COR-L47 (cell line): ENCODE data around the gene SH2D1B.
"Not testable (repeated sequence)": the region's sequence is repeated elsewhere in the genome, so short reads cannot be mapped to it uniquely, and the experiment has no call there.

Experiments
- DNase-seq: peaks from one replicate; lab custom pipeline; 2025; lab: John Stamatoyannopoulos, UW

The SH2D1B gene

GRCh38 chr1:162361349-162361748 lies 50.6 kb downstream of the SH2D1B start:
- no peak for DNase-seq

GRCh38 chr1:162360874-162361260 lies 51.1 kb downstream of the SH2D1B start:
- no peak for DNase-seq

- no peak for DNase-seq
These were observed 51.6 kb downstream of the SH2D1B start for GRCh38 chr1:162360237-162360873.

DNA sequence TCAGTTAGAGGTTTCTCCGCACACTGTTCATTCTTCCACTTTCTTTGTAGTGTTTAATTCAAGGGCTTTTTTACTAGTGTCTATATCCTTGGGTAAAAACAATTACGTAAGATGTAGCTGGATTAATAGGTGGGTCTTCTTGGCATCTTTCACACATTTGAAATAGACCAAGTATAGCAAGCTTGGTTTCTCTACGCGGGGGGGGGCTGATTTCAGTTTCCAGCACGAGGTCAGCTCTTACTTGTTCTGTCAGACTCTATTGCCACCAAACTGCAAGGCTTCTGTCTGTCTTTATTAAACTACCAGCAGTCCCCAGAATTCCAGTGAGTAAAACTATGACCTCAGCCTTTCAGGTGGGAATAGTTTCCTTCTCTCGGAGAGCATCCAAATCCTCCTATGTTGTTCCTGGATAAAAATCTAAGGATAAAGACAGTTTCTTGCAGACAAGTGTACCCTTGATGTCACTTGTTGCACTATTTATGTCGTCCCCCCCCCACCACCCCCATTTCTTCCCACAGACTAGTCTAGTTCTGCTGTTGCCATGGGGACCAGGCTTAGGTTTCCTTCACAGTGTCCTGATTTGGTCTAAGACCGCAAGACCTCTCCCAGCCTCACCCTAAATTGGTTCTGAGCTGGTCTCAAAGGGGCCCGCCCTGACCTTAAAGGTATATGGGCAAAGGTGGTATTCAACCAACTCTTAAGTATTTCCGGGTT lies 52.3 kb downstream of the SH2D1B start:
- DNase-seq, result no peak

GRCh38 chr1:162358928-162359327 lies 53.0 kb downstream of the SH2D1B start:
- DNase-seq, result no peak

- DNase-seq, result peak; percentile 13
These were observed 54.2 kb downstream of the SH2D1B start for GRCh38 chr1:162357681-162358266.

DNA sequence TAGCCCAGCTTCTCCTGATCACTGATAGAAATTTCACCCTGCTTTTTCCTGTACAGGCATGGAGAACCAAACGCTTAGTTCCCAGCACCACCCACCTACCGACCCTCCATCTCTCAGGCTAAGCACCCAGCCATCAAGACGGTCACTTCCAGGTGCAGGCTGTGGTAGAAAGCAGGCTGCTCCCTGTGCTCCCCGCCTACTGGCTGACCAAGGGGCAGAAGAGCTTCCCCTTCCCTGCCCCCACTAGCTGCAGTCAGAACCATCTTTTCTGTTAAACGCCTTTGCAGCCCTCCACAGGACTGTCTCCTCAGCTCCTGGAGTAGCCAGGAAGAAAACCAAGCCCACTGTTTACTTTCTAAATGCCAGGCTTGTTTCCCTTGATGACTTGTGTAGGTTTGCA lies 58.2 kb downstream of the SH2D1B start:
- no peak for DNase-seq

DNA sequence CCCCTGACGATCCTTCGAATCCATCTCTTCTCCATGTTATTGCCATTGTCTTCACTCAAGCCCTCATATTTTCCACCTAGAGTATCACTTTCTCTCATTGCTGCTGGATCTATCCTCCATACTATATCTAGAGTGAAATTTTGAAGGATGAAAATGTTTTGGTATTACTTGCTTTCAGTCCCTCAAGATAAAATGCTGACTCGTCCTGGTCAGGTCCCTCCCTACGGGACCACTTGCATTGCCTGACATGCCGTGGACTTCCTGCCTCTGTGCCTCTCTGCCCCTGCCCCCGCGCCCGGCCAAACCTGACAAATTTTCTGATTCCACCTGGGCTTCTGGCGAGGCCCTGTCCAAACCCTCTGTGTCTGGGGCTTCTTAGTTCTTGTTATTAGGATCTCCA lies 58.9 kb downstream of the SH2D1B start:
- no peak for DNase-seq

DNA sequence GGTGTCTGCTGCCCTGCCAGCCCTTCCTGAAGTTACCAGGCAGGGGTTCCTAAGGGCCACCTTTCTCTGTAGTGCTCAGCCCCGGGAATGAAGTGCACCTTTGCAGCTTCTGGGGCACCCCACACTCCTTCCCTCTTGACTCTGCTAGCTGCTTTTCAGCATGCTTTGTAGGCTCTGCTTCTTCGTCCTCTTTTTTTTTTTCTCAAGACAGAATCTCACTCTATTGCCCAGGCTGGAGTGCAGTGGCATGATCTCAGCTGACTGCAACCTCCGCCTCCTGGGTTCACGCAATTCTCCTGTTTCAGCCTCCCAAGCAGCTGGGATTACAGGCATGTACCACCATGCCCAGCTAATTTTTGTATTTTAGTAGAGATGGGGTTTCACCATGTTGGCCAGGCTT lies 60.1 kb downstream of the SH2D1B start:
- not testable (repeated sequence) for DNase-seq

DNA sequence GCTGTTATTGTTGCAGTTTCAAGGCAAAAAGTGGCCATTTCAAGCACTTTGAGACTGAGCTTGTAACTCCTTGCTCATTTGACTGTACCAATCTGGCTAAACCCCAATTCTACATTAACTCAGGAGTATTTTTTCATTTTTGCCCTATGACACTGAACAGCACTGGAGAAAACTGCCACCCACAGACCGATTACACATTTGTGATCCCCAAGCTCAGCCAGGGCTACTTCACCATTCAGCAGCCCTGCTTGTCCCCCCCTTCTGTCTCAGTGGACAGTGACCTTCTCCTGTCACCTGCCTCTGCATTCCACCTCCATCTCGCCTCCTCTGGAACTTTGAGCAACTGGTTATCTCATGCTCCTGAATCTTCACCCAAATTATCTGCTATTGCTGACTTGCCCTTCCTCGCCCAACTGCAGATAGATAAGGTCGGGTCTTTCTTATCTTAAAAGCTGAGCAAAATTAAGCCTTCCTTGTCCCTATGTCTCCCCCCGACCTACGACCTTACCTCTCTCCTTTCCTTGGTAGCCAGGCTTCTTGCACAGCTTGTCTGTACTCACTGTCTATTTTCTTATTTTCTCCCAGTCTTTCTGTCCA lies 60.6 kb downstream of the SH2D1B start:
- DNase-seq, result no peak

DNA sequence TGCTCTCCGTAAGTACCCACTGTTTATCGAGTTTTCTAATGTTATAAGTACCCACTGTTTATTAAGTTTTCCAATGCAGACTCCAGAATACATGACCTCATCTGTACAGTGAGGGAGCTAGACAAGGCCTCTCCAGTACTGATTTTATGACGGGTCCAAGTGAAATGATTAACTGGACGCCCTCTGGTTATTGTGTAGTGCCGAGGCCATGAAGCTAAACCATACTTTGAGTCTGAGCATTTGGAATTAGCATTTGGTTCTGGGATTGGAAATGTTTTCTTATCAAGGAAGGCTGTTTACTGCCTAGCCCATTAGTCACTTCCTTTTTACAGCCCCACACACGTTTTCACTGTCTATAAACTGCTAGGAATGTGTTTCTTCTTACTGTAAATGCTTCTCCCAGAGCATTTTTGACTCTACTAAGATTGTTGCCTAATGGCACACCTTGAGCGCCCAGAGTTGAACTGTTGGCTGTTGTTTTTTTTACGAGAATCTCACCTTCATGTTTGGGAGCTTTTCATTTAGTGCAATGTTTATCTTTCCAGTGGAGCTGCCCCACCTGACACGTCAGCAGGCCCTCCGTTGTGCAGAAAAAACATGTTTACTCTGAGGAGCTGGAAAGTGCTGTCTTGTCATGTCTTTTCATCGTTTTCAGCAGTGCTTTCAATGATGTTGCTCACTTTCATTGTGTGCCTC lies 62.2 kb downstream of the SH2D1B start:
- no peak for DNase-seq

GRCh38 chr1:162347281-162347680 lies 64.7 kb downstream of the SH2D1B start:
- DNase-seq, result no peak
